ENCODE results near the gene PSEN2. TPM values are rescaled to one million over a fixed set of nuclear protein-coding genes. Genes with fewer than 3 reads are reported as not detected.

PSEN2 gene
- total RNA-seq, 2 experiments from 2014 or later, result 0.48 to 1.7 TPM

DNA sequence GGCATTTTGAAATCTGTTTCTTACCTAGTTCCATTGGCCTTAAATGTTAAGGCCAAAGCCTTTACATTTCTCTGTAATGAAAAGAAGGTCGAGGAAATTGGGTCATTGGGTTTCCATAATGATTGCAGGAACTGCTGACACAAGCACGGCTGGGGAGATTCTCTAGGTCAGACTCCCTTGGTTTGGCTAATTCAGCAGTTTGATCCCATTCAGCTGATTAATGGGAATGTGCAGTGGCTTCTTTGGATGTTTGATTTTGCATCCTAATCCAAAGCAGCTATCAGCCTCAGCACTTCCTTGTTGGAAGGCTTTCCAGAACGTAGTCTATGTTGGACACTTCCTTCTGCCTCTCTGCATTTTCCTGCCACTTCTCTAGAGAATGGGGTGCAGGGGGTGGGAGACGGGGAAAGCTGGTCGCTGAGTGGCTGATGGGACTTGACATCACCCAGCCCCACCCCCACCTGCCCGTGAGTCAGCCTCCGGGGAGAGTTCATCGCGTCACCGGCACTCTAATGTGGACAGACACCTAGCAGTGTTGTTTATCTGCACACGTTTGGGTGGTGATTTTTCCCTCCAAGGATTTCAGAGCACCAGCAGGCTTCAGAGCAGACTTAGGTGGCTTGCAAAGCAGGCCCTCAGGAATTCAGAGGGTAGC is 5.4 kb downstream of the PSEN2 start:
- Histone ChIP-seq H3K27ac (ENCODE audit: low read depth, low read length, poor library complexity, severe bottlenecking) (no peak overlapping the region), H3K4me3 (ENCODE audit: low read depth, low read length, poor library complexity, severe bottlenecking) (no peak overlapping the region), H3K4me2 (ENCODE audit: low read length) (no peak overlapping the region), H3K4me1 (ENCODE audit: insufficient read depth, low read length, poor library complexity, severe bottlenecking) (no peaks in the 10 kb centered on the region), H2AFZ (ENCODE audit: low read length) (no peak overlapping the region), H3K9me3 (ENCODE audit: low read length) (no peaks in the 10 kb centered on the region), H3K9me2 (ENCODE audit: insufficient read depth, low read length) (no peaks in the 10 kb centered on the region), H4K20me1 (ENCODE audit: insufficient read depth, low read length) (no peaks in the 10 kb centered on the region), H3K36me3 (ENCODE audit: insufficient read depth, low read length) (no peaks in the 10 kb centered on the region), H3K79me2 (ENCODE audit: insufficient read depth, low read depth, low read length) (no peaks in the 10 kb centered on the region)
- POLR2A ChIA-PET, result interaction anchor here (0.7 kb wide), 1 partner anchor 28 kb away, joined by 3 read pairs; no protein-coding TSS in a partner anchor
- TF ChIP-seq, protein P1, sequence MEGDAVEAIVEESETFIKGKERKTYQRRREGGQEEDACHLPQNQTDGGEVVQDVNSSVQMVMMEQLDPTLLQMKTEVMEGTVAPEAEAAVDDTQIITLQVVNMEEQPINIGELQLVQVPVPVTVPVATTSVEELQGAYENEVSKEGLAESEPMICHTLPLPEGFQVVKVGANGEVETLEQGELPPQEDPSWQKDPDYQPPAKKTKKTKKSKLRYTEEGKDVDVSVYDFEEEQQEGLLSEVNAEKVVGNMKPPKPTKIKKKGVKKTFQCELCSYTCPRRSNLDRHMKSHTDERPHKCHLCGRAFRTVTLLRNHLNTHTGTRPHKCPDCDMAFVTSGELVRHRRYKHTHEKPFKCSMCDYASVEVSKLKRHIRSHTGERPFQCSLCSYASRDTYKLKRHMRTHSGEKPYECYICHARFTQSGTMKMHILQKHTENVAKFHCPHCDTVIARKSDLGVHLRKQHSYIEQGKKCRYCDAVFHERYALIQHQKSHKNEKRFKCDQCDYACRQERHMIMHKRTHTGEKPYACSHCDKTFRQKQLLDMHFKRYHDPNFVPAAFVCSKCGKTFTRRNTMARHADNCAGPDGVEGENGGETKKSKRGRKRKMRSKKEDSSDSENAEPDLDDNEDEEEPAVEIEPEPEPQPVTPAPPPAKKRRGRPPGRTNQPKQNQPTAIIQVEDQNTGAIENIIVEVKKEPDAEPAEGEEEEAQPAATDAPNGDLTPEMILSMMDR (conservative IDR thresholded peaks at IDR 0.05; ENCODE audit: low read length), result no peak
- TF ChIP-seq EZH2phosphoT487 (IDR thresholded peaks at IDR 0.05; ENCODE audit: borderline replicate concordance, low read depth, low read length), result no peak
- no TSS peak for BruUV-seq (replicated peaks)
- no peak for DNase-seq (ENCODE audit: low spot score)
- CTCF ChIA-PET (ENCODE audit: unreplicated experiment), result no interaction called here
- intact Hi-C loops (cut with micrococcal nuclease; ENCODE audit: unreplicated experiment), result no loop called here

DNA sequence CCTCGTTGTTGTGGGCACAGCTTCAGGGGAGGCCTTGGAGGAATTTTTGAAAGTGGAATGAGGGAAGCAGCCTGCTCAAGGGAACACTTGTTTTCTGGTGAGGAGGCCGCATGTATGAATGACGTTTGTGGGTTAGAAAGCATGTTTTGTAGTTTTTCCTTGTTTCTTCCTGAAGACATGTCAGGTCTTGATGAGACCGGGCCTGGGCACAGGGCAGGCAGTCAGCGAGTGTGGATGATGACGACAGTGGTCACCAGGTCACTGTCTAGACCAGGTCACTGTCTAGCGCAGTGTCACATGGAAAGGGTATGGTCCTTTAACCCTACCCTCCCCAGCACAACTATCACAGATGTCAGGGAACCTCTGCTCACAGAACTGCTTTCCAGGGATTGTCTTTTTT is 7.3 kb downstream of the PSEN2 start:
- Histone ChIP-seq H3K9me3 (ENCODE audit: low read length) (no peaks in the 10 kb centered on the region), H2AFZ (ENCODE audit: low read length) (no peak overlapping the region), H4K20me1 (ENCODE audit: insufficient read depth, low read length) (no peaks in the 10 kb centered on the region), H3K27ac (ENCODE audit: low read depth, low read length, poor library complexity, severe bottlenecking) (no peak overlapping the region), H3K9me2 (ENCODE audit: insufficient read depth, low read length) (no peaks in the 10 kb centered on the region), H3K4me1 (ENCODE audit: insufficient read depth, low read length, poor library complexity, severe bottlenecking) (peaks cover 8% of the 10 kb centered on the region), H3K4me2 (ENCODE audit: low read length) (no peak overlapping the region), H3K79me2 (ENCODE audit: insufficient read depth, low read depth, low read length) (no peaks in the 10 kb centered on the region), H3K4me3 (ENCODE audit: low read depth, low read length, poor library complexity, severe bottlenecking) (no peak overlapping the region), H3K36me3 (ENCODE audit: insufficient read depth, low read length) (no peaks in the 10 kb centered on the region)
- no TSS peak for BruUV-seq (replicated peaks)
- ChIA-PET POLR2A (interaction anchor here (0.6 kb wide), 1 partner anchor 14 kb away, joined by 4 read pairs; no protein-coding TSS in a partner anchor), CTCF (ENCODE audit: unreplicated experiment) (no interaction called here)
- TF ChIP-seq, protein P1 (conservative IDR thresholded peaks at IDR 0.05; ENCODE audit: low read length), result no peak
- TF ChIP-seq EZH2phosphoT487 (IDR thresholded peaks at IDR 0.05; ENCODE audit: borderline replicate concordance, low read depth, low read length), result no peak
- intact Hi-C loops (cut with micrococcal nuclease; ENCODE audit: unreplicated experiment), result no loop called here
- no peak for DNase-seq (ENCODE audit: low spot score)
